HepG2 (cell line): Measurements from ENCODE around the gene KIF19. TPM values are rescaled to one million over a fixed set of nuclear protein-coding genes. Genes with fewer than 3 reads are reported as not detected.

Source experiments
- ATAC-seq: fragments of 200-7000 bp; cut with Tn5 transposase; 3 replicates; pipeline ENCODE4 v1.9.1; 2020; ENCODE audit warnings: mild to moderate bottlenecking, moderate library complexity
- BruUV-seq: library from RNA; stranded (reverse); fragments of 400-500 nt; replicated peaks from 2 replicates; lab custom pipeline; 2021; lab: Mats Ljungman, UMichigan
- CTCF ChIA-PET: fragments of 300-600 bp; formaldehyde crosslinking; extraction: SDS; loops from one replicate; lab custom pipeline; 2021; ENCODE audit warnings: low total read pairs, inconsistent platforms, low intra/inter-chr PET ratio; lab: Yijun Ruan, JAX
- POLR2A ChIA-PET: fragments of 350-600 bp; sonication (Branson Sonifier 250); formaldehyde crosslinking; loops from one replicate; lab custom pipeline; 2020; ENCODE audit warnings: antibody characterized with exemption, inconsistent platforms; lab: Yijun Ruan, JAX
- DNase-seq: peaks from one replicate; pipeline ENCODE4 v3.0.0-alpha.2; 2015; ENCODE audit warnings: low spot score
- FAIRE-seq: peaks from 3 replicates; lab custom pipeline; 2011; peaks lifted over from hg19 to GRCh38; lab: Jason Lieb, UNC
- H2AFZ ChIP-seq: one replicate; pipeline ENCODE4 v1.6.1; 2011; ENCODE audit warnings: low read length, inconsistent platforms
- H3K27ac ChIP-seq: fragments of 300-600 bp; 3 replicates; pipeline ENCODE4 v1.8.0; 2011; ENCODE audit warnings: mixed run types, mild to moderate bottlenecking, mixed read lengths, low read length, inconsistent platforms; ENCODE audit not compliant: insufficient read depth; ENCODE audit errors: extremely low read length
- H3K27me3 ChIP-seq, 2 experiments: fragments of 200-600 bp in 1 of 2; 2 replicates in 1 of 2; 3 replicates in 1 of 2; pipeline versions ENCODE4 v1.6.0 to v1.8.0; 2011; ENCODE audit warnings: low read length in 2 of 2, mild to moderate bottlenecking in 2 of 2, moderate library complexity in 2 of 2, inconsistent platforms in 1 of 2; ENCODE audit not compliant: insufficient read depth in 2 of 2, control insufficient read depth in 1 of 2
- H3K36me3 ChIP-seq, 2 experiments: fragments of 200-600 bp in 1 of 2; replicated peaks in 1 of 2; 2 replicates in 1 of 2; 3 replicates in 1 of 2; pipeline versions ENCODE4 v1.5.1 to v1.8.0; 2011; ENCODE audit warnings: low read length in 2 of 2, inconsistent platforms in 1 of 2; ENCODE audit not compliant: insufficient read depth in 2 of 2, control insufficient read depth in 1 of 2
- H3K4me1 ChIP-seq: 2 replicates; pipeline ENCODE4 v1.5.1; 2012; ENCODE audit warnings: low read length, inconsistent platforms; ENCODE audit not compliant: insufficient read depth
- H3K4me2 ChIP-seq: 2 replicates; pipeline ENCODE4 v1.6.0; 2011; ENCODE audit warnings: low read depth, low read length, inconsistent platforms
- H3K4me3 ChIP-seq, 3 experiments: fragments of 200-600 bp in 1 of 3; sonication (generic), shearing (Covaris generic) in 1 of 3; replicated peaks in 1 of 3; 2 replicates each; pipeline ENCODE4 v1.5.1; 2011 to 2016; ENCODE audit warnings: low read length in 3 of 3, inconsistent platforms in 2 of 3, low read depth in 2 of 3, mild to moderate bottlenecking in 2 of 3, control low read depth in 1 of 3, mixed read lengths in 1 of 3; ENCODE audit not compliant: insufficient read depth in 1 of 3
- H3K79me2 ChIP-seq: one replicate; pipeline ENCODE4 v1.6.1; 2011; ENCODE audit warnings: low read length, inconsistent platforms; ENCODE audit not compliant: insufficient read depth
- H3K9ac ChIP-seq: 2 replicates; pipeline ENCODE4 v1.6.0; 2011; ENCODE audit warnings: mild to moderate bottlenecking, low read depth, low read length, inconsistent platforms; ENCODE audit not compliant: insufficient read depth
- H3K9me3 ChIP-seq: 2 replicates; pipeline ENCODE4 v1.5.1; 2012; ENCODE audit warnings: mild to moderate bottlenecking, low read length
- H4K20me1 ChIP-seq: 2 replicates; pipeline ENCODE4 v1.6.0; 2011; ENCODE audit warnings: inconsistent platforms, mild to moderate bottlenecking, low read length, moderate library complexity; ENCODE audit not compliant: insufficient read depth
- CHD2 ChIP-seq: IDR thresholded peaks from 2 replicates; pipeline ENCODE4 v1.6.1; 2011; ENCODE audit warnings: low read depth, low read length, improper control_type of control experiment
- FOXA1 ChIP-seq, 2 experiments: fragments of 450-650 bp in 1 of 2; sonication (generic) in 1 of 2; formaldehyde crosslinking in 1 of 2; IDR thresholded peaks; 2 replicates each; pipeline versions ENCODE4 v1.4.0 to v1.6.1; 2016 to 2020; ENCODE audit warnings: missing genetic modification reagents in 1 of 2
- FOXK1 ChIP-seq: sonication (generic); formaldehyde crosslinking; IDR thresholded peaks from 2 replicates; pipeline ENCODE4 v1.4.0; 2020; ENCODE audit warnings: low read depth, missing genetic modification reagents, borderline replicate concordance
- KAT2B ChIP-seq: fragments of 150-350 bp; IDR thresholded peaks from 2 replicates; pipeline ENCODE4 v1.6.1; 2014; ENCODE audit warnings: low read depth, low read length, borderline replicate concordance
- MIER3 ChIP-seq: IDR thresholded peaks from 2 replicates; pipeline ENCODE4 v1.6.1; 2016; ENCODE audit warnings: missing compliant biosample characterization, borderline replicate concordance
- SRF ChIP-seq: IDR thresholded peaks from 2 replicates; pipeline ENCODE4 v1.6.1; 2011; ENCODE audit warnings: mild to moderate bottlenecking, low read depth, low read length, moderate library complexity
- U2AF1 ChIP-seq: fragments of 200-400 bp; formaldehyde crosslinking; optimal IDR thresholded peaks from 2 replicates; pipeline ENCODE3; 2017; ENCODE audit warnings: mild to moderate bottlenecking, low read depth, low read length
- ZNF432 ChIP-seq: sonication (generic); formaldehyde crosslinking; IDR thresholded peaks from 2 replicates; pipeline ENCODE4 v1.5.0; 2020; ENCODE audit warnings: missing genetic modification reagents, mild to moderate bottlenecking, borderline replicate concordance
- ZNF44 ChIP-seq: sonication (generic); formaldehyde crosslinking; IDR thresholded peaks from 2 replicates; pipeline ENCODE4 v1.5.1; 2020; ENCODE audit warnings: mild to moderate bottlenecking, missing genetic modification reagents
- WGBS: methylation state at CpG from one replicate; pipeline ENCODE4 v1.1.6; 2017; ENCODE audit warnings: low lambda C conversion rate; 5-methylcytosine and 5-hydroxymethylcytosine counted together
- in situ Hi-C: cut with HindIII; loops from 2 replicates; pipeline ENCODE4 v1.10.0; 2017; ENCODE audit warnings: low pct_unique_long_range_greater_than_20kb; ENCODE audit not compliant: extremely low pct_ligation_motif_present
- intact Hi-C: fragments of 100-400 bp; cut with micrococcal nuclease; formaldehyde crosslinking; loops from one replicate; pipeline ENCODE4 v1.10.0; 2022; ENCODE audit not compliant: unreplicated experiment
- polyA plus RNA-seq, 8 experiments: library from polyadenylated mRNA; depleted of rRNA in 3 of 8; stranded (reverse) in 7 of 8; unstranded in 1 of 8; fragments of >200 nt; fragmentation: Illumina TruSeq in 4 of 8; extraction: Trizol in 4 of 8; gene quantifications; 2 replicates each; pipeline versions ENCODE4 v1.2.1 to v1.2.3, GENCODE V29; 2011 to 2016; ENCODE audit warnings: low read depth in 4 of 8, missing spikeins in 1 of 8, mixed read lengths in 1 of 8; ENCODE audit not compliant: insufficient read depth in 1 of 8
- total RNA-seq, 5 experiments: library from RNA; depleted of rRNA; stranded (reverse); fragments of >200 nt; fragmentation: Illumina TruSeq; extraction: Trizol; gene quantifications; 2 replicates each; pipeline ENCODE4 v1.2.3, GENCODE V29; 2016; ENCODE audit warnings: low read depth in 1 of 5
- TF ChIP-seq, protein P1 (sequence below): sonication (generic); formaldehyde crosslinking; IDR thresholded peaks from 2 replicates; pipeline ENCODE4 v1.4.0; 2020; ENCODE audit warnings: missing genetic modification reagents, mild to moderate bottlenecking, borderline replicate concordance

The KIF19 gene
- total and polyA plus RNA-seq, 2 of the 13 experiments (the other 11 are each of a cell fraction or from before 2014, with no cell fraction given) = not detected

DNA sequence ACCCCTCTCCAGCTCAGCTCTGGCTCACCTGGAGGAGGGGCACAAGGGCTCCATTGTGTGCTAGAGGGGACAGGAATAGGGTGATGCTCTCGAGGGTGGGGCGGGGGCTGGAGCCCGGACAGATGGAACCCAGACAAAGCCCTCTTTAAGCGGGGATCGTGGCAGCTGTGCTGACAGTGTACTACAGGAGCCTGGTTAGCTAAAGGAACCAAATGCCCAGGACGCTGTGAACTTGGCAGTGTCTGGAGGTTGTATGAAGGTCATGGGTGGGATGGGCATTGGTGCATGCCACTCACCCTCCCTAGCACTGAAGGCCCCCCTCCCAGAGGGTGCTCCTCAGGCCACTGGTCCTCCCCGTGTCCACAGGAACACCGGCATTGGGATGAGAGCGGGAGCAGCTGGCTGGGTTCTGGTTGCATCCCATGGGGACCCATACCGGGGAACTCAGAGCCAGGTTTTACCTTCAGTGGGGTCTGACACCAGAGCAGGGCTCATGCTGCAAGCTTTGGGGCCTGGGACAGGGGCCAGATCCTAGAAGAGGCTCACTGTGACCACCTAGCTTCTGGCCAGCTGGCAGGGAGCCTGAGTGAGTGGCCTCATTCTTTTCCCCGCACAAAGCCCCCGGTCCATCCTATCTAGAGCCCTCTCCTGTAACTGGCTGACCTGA, 11.9 kb downstream of the KIF19 start:
- Histone ChIP-seq H3K4me2 (no peak overlapping the region), H3K36me3 (no peaks in the 10 kb centered on the region), H3K27me3 (peaks cover 7 to 31% of the 10 kb centered on the region in 2 experiments; a peak in 2 of 5 replicates), H3K4me3 (no peak overlapping the region)
- ATAC-seq = no peak
- TF ChIP-seq ZNF432 (CRISPR knock-in tag) = no peak
- no peak for TF ChIP-seq U2AF1
- TF ChIP-seq FOXA1 (IDR thresholded peaks at IDR 0.05) = no peak
- TF ChIP-seq FOXA1 (CRISPR knock-in tag; IDR thresholded peaks at IDR 0.05) = no peak
- TF ChIP-seq FOXK1 (CRISPR knock-in tag) = no peak
- TF ChIP-seq SRF = no peak
- no peak for TF ChIP-seq CHD2
- TF ChIP-seq MIER3 = no peak
- TF ChIP-seq ZNF44 = no peak
- TF ChIP-seq KAT2B = no peak
- TF ChIP-seq, protein P1, sequence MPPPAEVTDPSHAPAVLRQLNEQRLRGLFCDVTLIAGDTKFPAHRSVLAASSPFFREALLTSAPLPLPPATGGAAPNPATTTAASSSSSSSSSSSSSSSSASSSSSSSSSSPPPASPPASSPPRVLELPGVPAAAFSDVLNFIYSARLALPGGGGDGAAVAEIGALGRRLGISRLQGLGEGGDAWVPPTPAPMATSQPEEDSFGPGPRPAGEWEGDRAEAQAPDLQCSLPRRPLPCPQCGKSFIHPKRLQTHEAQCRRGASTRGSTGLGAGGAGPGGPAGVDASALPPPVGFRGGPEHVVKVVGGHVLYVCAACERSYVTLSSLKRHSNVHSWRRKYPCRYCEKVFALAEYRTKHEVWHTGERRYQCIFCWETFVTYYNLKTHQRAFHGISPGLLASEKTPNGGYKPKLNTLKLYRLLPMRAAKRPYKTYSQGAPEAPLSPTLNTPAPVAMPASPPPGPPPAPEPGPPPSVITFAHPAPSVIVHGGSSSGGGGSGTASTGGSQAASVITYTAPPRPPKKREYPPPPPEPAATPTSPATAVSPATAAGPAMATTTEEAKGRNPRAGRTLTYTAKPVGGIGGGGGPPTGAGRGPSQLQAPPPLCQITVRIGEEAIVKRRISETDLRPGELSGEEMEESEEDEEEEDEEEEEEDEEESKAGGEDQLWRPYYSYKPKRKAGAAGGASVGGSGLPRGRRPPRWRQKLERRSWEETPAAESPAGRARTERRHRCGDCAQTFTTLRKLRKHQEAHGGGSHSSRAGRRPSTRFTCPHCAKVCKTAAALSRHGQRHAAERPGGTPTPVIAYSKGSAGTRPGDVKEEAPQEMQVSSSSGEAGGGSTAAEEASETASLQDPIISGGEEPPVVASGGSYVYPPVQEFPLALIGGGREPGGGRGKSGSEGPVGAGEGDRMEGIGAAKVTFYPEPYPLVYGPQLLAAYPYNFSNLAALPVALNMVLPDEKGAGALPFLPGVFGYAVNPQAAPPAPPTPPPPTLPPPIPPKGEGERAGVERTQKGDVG (CRISPR knock-in tag) = no peak
- TF ChIP-seq, all 625 proteins: peak for 0
- in situ Hi-C loops (no loop called here), intact Hi-C loops (no loop called here)
- Histone ChIP-seq H3K27ac (no peak overlapping the region), H2AFZ (no peak overlapping the region), H3K79me2 (no peaks in the 10 kb centered on the region), H3K4me1 (peaks cover 10% of the 10 kb centered on the region), H3K9me3 (no peaks in the 10 kb centered on the region), H4K20me1 (no peaks in the 10 kb centered on the region), H3K9ac (no peak overlapping the region)
- ChIA-PET CTCF (no interaction called here), POLR2A (no interaction called here)
- 24% methylated on average over 8 of the region's 12 CpGs for WGBS
- no peak for DNase-seq
- no peak for FAIRE-seq
- BruUV-seq = no TSS peak
